Left cardiac atrium (tissue), 4 donors: Measurements from ENCODE around the gene KRTAP5-4. TPM values are rescaled to one million over a fixed set of nuclear protein-coding genes. Genes with fewer than 3 reads are reported as not detected.
"Not testable (repeated sequence)": the region's sequence is repeated elsewhere in the genome, so short reads cannot be mapped to it uniquely, and the experiment has no call there.

Experiments
- ATAC-seq, 2 donors: fragments of 200-7000 bp; cut with Tn5 transposase; one replicate each; pipeline ENCODE4 v1.9.1; 2020; ENCODE audit warnings: mild to moderate bottlenecking in 2 of 2, moderate library complexity in 2 of 2
- DNase-seq: peaks from one replicate; pipeline ENCODE4 v3.0.0-alpha.2; 2020
- intact Hi-C, 2 donors: fragments of 100-400 bp; cut with DNase I; formaldehyde crosslinking; loops; one replicate each; pipeline versions ENCODE4 v1.14.1 to v1.15.1; 2022 to 2023
- long read RNA-seq: library from polyadenylated mRNA; unstranded; transcript quantifications from one replicate; pipeline ENCODE4 v2.0.0, GENCODE V29; 2021
- total RNA-seq, 2 donors: library from RNA; stranded (reverse); fragmentation: NEBNext Ultra II Directional; extraction: Animal tissue kit (Norgen Biotek cat#: 25700); gene quantifications; one replicate each; pipeline ENCODE4 v1.2.1, GENCODE V29; 2021
- donor health status: DM: no; HTN: yes; CAD: no.
- donor health status: DM: no; HTN: yes; CAD: no; lungs with severe emphysema.
- donor health status: DM: yes; HTN: yes; CAD: no.
- donor health status: Dilated cardiomyopathy.

The KRTAP5-4 gene, protein sequence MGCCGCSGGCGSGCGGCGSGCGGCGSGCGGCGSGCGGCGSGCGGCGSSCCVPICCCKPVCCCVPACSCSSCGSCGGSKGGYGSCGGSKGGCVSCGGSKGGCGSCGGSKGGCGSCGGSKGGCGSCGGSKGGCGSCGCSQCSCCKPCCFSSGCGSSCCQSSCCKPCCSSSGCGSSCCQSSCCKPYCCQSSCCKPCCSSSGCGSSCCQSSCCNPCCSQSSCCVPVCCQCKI
- not detected for total RNA-seq
- long read RNA-seq: 0 reads

DNA sequence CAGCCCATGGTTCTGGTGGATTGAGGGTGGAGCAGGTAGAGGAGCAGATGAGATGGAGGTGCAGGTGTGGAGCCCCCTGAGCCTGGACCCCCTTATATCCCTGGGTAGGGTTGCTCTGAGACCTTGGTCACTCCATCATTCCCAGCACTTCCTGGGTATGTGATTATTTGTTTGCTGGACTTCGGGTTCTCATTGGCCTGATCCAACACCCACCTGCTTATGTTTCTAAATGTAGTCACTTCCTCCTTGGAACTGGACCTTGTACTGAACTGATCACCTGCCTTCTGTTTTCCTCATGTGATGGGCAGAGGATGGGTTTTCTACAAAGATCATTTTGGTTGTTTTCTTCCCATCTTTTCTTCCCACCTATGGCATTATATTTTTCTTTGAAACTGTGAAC, at the start of gene KRTAP5-4:
TSS of gene KRTAP5-4 (minus strand) at position 53 of the 400 bp plus-strand sequence. CDS start at position 8, 45 bp downstream.
- intact Hi-C loops: no loop called here
- ATAC-seq (no peak), DNase-seq (no peak)

GRCh38 chr11:1671658-1672057, 49.7 kb upstream of the KRTAP5-4 start:
- no peak for ATAC-seq
- DNase-seq: no peak
- intact Hi-C loops: no loop called here

DNA sequence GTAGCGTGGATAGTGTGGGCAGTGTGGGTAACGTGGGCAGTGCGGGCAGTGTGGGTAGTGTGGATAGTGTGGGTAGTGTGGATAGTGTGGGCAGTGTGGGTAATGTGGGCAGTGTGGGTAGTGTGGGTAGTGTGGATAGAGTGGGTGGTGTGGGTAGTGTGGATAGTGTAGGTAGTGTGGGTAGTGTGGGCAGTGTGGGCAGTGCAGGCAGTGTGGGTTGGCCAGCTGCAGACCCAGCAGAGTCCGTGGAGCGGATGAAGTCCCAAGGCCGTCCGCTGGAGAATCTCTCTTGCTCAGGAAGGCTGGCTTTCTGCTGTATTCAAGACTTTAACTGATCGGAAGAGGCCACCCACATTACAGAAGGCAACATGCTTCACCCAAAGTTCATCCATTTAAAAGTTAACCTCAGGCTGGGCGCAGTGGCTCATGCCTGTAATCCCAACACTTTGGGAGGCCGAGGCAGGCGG, 49.0 kb upstream of the KRTAP5-4 start:
- ATAC-seq: no peak
- intact Hi-C loops: no loop called here
- no peak for DNase-seq

- DNase-seq, intact Hi-C loops: not testable (repeated sequence)
Observed at GRCh38 chr11:1670457-1670856, 48.5 kb upstream of the KRTAP5-4 start.

GRCh38 chr11:1669546-1670218, 47.7 kb upstream of the KRTAP5-4 start:
- DNase-seq: no peak
- ATAC-seq: no peak
- intact Hi-C loops: no loop called here

More at GRCh38 chr11:1670457-1670856, 48.5 kb upstream of the KRTAP5-4 start:
- ATAC-seq: not testable (repeated sequence)

- ATAC-seq (no peak), DNase-seq (no peak)
Observed at GRCh38 chr11:1668911-1669473, 47.1 kb upstream of the KRTAP5-4 start.

GRCh38 chr11:1667906-1668305, 46.0 kb upstream of the KRTAP5-4 start:
- intact Hi-C loops: no loop called here
- no peak for DNase-seq
- ATAC-seq: peak; percentile 44 to 51

More at GRCh38 chr11:1668911-1669473, 47.1 kb upstream of the KRTAP5-4 start:
- intact Hi-C loops: no loop called here

DNA sequence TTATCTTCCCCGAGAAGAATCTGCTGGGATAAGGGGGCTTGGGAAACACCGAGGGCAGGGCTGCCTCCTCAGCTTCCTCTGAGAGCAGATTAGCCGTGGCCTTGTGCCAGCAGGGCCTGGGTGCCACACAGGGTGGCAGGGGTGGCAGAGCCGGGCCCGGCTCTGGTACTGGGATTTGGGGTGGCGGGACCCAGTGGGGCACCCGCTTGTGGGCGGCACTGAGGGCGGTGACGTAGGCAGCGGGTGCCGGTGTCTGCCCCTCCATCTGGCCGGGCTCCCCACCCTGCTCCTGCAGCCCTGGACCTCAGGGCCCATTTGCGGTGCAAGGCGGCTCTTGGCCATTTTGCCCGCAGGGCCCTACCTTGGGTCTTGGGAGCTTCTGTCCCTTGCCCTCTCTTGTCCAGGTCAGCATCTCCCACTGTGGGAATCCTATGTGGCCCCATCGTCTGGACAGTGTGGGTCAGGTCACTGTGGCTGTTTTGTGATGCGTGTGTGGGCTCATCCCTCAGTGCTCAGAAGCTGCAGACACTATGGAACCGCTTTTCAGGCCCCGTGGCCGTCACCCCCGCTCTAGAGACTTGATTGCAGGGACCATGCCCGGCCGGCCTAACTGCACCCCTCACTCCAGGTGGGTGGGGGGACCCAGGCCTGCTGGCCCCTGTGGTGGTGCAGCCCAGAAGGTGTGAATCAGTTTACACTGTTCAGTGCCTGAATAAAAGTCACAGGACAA, 45.3 kb upstream of the KRTAP5-4 start:
- DNase-seq: no peak
- intact Hi-C loops: no loop called here
- ATAC-seq: no peak

DNA sequence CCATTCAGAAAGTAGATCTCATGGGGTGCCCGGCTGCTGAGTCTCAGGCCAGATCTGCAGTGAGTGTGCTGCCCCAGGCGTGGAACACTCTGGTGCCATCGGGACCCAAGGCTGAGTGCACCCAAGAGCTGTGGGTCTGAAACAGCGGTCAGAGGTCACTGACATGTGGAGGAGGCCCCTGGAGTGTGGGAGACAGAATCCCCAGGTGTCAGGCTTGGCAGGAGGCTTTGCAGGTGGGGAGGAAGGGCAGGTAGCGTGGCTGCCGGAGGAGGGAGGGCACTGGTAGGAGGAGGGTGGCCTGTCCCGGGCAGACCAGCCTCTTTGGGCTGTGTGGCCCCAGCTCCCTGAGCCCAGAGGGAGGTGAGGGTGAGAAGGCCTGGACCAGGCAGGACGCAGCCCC, 43.4 kb upstream of the KRTAP5-4 start:
- DNase-seq (no peak), ATAC-seq (no peak)
- intact Hi-C loops: no loop called here

DNA sequence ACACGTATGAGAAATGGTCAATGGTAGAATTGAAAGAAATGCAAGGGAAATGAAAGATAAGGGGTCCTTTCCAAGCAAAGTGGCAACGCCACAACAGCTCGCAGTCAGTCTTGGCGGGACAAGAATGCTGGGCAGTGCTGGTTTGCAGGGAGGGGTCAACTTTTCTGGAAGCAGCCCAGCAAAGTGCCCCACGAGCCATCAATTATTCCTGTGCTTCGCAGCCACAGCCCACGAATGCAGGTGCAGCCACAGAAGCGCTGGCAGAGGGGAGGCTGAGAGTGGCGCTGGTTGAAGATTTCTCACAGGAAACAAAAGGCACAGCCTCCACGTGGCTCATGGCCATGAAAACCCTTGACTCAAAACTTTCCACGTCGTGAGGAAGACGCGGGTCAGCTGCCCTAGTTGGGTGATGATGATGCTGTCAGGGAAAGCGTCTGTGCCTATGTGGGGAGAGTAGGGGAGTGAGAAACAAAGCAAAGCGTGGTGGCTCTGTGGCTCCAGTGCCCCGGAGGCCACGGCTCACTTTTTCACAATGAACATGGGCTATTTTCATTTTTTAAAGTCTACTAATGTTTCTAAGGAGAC, 40.9 kb upstream of the KRTAP5-4 start:
- DNase-seq, intact Hi-C loops, ATAC-seq: not testable (repeated sequence)

DNA sequence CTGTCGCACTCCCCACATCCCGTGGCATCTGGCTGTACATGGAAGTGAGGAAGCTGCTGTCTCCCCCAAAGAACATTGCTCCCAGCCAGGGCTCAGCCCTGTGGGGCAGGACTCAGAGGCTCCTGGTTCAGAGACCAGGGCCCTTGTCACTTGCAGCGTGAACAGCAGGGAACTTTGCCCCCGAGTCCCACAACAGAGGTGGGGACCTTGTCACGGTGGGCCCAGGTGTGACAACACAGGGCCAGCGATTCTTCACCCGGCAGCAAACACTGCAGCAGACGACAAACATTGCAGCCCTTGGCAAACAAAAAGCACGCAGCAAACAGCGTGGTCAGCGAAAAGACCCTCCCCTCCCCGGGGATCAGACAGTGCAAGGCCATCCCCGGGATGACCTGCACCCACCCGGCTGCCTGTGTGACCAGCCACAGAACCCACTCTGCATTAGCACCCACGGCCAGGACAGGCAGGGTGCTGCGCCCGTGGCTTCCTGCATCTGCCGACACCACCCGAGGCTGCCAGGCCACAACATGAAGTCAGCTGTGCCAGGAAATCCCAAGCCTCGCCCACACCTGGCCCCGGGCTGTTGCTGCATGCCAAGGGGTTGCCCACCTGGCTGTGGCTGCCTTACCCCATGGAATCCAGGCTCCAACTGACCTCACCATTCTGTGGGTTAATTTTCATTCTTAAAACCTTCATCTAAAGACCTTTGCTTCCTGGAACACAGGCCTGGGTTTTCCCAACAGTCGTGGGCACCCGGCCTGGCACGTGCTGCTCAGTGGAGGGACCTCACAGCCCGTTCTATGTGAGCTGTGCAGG, 39.7 kb upstream of the KRTAP5-4 start:
- DNase-seq, intact Hi-C loops, ATAC-seq: not testable (repeated sequence)

- ATAC-seq: no peak
- DNase-seq: no peak
Observed at GRCh38 chr11:1660111-1660867, 38.4 kb upstream of the KRTAP5-4 start.

DNA sequence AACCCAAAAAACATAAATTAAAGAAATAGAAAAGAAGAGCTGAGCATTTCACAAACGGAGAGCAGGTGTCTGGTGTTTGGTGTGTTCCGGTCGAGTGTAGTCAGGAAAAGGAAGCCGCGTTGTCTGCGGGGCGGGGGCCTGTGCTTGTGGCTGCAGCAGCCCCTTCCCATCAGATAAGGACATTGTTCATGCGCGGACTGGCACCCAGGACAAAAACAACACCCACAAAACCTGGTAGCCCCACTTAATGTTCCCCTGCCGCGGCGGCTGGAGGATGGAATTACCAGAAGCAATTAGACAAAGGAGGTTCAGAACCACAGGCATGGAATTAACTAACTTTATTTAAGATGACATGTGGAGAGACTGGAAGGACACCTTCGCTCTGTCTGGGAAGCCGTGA, 37.6 kb upstream of the KRTAP5-4 start:
- DNase-seq: no peak
- intact Hi-C loops: no loop called here
- ATAC-seq: no peak

More at GRCh38 chr11:1660111-1660867, 38.4 kb upstream of the KRTAP5-4 start:
- intact Hi-C loops: no loop called here

DNA sequence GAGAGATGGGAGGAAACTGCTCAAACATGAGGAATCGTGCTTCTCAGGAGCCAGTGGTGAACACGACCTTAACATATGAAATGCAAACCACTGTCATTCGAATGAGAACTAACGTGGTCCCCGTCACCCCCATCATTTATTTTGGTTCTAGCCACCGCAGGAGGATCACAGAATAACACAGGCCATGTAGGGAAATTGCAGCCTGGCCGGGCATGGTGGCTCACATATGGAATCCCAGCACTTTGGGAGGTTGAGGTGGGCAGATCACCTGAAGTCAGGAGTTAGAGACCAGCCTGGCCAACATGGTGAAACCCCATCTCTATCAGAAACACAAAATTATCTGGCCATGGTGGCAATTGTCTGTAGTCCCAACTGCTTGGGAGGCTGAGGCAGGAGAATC, 34.7 kb upstream of the KRTAP5-4 start:
- ATAC-seq (no peak), DNase-seq (no peak)
- intact Hi-C loops: no loop called here

GRCh38 chr11:1656061-1656441, 34.1 kb upstream of the KRTAP5-4 start:
- ATAC-seq (no peak), DNase-seq (no peak)
- intact Hi-C loops: no loop called here

- intact Hi-C loops: no loop called here
- DNase-seq (no peak), ATAC-seq (no peak)
Observed at GRCh38 chr11:1655168-1656060, 33.5 kb upstream of the KRTAP5-4 start.
